Glomerular endothelial cell (primary cell): Measurements from ENCODE around the gene ADRM1. TPM values are rescaled to one million over a fixed set of nuclear protein-coding genes. Genes with fewer than 3 reads are reported as not detected.

Source experiments
- DNase-seq: peaks from one replicate; pipeline ENCODE4 v3.0.0-alpha.2; 2011; ENCODE audit warnings: low read depth, low spot score; ENCODE audit errors: extremely low read depth
- total RNA-seq: library from RNA; depleted of rRNA; stranded (reverse); fragments of >200 nt; gene quantifications from 2 replicates; pipeline ENCODE4 v1.2.3, GENCODE V29; 2015

ADRM1 gene
- total RNA-seq, 1 donor from 2014 or later = 227 TPM

DNA sequence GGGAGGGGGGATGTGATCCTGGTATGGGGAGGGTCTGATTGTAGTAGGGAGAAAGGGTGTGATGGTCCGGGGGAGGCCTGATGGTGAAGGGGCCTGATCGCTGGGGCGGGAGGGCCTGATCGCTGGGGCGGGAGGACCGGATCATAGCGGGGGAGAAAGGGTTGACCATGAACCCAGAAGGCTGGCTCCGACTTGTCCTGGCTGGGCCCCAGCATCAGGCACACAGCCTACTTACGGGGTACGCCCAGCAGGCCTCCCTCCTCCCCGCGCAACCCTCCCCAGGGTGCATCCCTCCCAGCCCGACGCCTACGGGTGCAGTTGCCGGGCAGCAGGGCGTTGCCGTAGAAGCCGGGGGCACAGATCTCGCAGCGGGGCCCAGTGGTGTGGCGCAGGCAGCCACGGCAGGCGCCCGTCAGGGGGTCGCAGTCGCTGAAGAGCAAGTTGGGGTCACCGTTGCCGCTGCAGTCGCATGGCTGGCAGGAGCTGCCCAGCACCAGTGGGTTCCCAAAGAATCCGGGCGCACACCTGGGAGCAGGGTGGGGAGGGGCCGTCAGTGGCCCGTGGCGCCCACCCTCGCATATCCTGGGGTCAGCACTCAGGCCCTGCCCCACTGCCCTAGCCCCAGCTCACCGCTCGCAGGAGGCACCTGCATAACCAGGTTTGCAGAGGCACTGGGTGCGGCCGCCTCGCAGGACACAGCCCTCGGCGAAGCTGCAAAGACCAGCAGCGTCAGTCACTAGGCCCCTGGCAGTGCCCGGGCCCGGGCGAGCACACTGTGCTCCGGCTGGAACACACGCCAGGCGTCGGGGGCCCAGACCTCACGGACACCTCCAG is 20.6 kb downstream of the ADRM1 start:
- no peak for DNase-seq

GRCh38 chr20:62323980-62324906 is 21.4 kb downstream of the ADRM1 start:
- DNase-seq = no peak

- no peak for DNase-seq
Observed at GRCh38 chr20:62325172-62325905, 22.5 kb downstream of the ADRM1 start.

- DNase-seq = no peak
Observed at GRCh38 chr20:62326559-62326958, 23.8 kb downstream of the ADRM1 start.

DNA sequence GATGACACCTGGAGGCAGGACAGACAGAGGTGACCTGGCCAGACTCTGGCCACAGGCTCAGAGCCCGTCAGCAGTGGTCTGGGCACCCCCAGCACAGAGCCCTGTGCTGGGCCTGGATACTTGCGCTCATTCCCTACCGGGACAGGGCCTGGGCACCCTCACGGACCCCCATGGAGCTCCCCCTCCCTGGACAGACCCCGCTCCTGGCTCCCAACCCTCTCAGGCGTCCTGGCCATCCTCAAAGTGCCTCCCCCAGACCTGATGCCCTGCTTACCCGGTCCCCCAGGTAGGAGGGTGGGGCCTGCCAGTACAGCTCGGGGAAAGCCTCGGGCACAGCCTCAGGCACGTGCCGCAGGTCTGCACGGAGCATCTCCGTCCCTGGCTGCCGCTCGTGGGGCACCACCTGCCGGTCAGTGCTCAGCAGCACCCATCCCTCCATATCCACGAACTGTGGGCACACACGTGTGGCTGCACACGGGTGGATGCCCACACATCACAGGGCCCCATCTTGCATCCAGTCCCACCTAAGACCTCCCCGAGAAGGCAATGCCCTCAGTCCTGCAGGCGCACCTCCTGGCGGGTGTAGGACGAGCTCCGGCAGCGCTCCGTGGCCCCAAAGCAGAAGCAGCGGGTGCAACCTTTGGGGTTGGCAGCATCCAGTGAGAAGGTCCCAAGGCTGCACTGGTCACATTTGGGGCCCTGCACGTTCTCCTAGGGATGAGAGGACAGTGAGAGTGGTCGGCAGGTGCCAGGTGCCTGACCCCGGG is 24.3 kb downstream of the ADRM1 start:
- no peak for DNase-seq

GRCh38 chr20:62327726-62328495 is 25.1 kb downstream of the ADRM1 start:
- no peak for DNase-seq

DNA sequence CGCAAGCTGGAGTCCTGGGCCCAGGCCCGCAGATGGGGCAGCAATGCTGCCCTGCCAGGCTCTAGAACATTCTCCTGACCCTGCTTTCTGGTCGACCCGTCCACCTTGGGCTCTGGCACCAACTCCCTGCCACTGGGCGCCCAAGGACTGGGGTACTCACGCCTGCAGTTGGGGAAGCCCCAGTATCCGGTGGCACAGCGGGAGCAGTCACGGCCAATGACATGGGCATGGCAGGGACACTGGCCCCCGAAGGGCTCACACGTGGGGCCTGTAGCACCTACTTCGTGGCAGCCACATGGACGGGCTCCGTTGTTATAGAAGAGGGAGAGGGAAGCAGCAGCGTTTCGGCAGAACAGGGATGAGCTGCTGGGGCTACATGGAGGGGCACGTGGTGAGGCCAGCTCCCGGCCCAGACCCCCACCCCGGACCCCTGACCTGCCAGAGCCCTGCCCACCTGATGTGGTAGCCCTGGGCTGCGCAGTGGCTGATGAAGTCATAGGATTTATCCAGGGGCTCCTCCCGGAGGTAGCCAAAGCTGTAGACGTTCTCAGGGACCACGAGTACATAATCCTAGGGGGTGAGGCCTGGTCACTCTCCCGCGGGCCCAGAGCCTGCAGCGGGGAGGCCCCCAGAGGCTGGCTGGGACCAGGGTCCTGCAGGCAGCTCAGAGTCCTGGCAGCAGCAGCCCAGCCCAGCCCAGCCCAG is 26.0 kb downstream of the ADRM1 start:
- no peak for DNase-seq

- DNase-seq = no peak
Observed at GRCh38 chr20:62329389-62330377, 26.9 kb downstream of the ADRM1 start.

DNA sequence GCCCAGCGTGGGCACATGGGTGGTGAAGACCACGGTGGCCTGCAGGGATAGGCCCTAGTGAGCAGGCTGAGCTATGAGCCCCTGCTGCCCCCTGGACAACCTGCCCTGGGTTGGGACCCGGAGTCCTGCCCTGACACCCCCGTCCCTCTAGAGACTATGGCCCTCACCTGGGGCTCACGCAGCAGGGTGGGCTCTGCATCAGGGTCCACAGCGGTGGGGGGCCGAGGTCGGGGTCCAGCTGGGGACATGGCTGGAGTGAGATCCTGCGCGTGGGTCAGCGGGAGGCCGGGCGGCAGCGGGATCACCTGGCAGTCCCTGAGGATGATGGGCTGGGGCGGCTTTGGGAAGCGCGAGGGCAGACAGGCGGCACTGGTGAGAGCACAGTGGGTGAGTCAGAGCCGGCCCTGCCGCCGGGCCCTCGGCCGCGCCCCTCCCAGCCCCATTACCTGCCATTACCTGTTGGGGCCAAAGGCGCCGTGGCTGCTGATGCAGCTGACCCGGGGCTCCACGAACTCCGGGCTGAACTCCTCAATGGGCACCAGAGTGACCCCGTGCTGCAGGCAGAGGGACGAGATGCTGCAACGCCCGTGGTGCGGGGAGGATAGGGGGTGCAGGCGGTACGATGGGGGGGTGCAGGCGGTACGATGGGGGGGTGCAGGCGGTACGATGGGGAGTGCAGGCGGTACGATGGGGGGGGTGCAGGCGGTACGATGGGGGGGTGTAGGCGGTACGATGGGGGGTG is 27.9 kb downstream of the ADRM1 start:
- DNase-seq = no peak

DNA sequence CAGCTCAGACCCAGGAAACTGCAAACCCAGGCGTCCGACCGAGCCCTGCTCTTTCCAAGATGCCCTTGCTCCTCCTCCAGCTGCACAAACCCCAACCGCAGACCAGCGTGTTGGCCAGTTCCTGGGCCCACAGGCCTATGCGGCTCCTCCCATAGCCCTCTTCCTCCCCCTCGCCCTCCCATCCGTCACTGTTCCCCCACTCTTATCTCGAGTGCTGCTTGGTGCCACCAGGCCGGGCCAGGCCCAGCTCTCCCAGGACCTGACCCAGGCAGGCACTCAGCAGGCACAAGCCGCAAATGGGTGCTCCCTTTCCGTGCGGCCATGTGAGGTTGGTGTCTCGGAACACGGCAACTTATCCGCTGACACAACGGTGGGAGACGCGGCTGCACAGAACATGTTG is 28.6 kb downstream of the ADRM1 start:
- no peak for DNase-seq

- no peak for DNase-seq
Observed at GRCh38 chr20:62332421-62332820, 29.6 kb downstream of the ADRM1 start.

DNA sequence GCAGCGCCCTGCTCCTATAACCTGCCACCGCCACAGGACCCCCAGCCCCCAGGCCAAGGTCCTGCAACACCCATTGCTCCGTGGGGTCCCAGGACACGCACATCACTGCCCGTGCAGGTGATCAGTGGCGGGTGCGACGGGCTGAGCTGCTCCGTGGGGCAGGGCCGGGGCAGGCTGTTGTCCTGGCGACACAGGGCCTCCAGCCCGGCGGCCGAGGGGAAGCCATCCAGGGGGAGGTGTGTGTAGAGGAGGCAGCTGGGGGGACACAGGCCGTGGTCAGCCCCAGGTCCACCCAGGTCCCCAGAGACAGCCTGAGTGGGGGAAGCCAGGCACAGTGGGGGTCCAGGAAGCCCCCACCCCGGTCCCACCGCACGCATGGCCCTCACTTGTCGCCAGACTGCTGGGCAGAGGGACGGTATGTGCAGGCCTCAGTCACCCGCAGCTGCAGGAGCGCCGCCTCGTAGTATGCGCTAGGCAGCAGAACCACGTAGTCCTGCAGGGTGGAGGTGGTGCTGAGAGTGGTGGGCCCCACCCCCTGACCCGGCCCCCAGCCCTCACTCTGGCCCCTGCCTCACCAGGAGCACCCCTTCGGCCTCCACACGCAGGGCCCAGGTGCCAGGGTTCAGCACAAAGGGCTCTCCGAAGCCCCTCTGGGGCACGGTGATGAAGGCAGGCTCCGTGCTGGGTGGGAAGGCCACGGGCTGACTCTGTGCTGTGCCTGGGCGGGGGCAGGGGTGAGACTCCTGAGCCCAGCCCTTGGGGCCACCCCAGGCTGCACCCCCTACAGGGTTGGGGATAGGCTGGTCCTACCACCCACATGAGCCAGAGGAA is 30.4 kb downstream of the ADRM1 start:
- no peak for DNase-seq

- DNase-seq = no peak
Observed at GRCh38 chr20:62333820-62334595, 31.2 kb downstream of the ADRM1 start.

DNA sequence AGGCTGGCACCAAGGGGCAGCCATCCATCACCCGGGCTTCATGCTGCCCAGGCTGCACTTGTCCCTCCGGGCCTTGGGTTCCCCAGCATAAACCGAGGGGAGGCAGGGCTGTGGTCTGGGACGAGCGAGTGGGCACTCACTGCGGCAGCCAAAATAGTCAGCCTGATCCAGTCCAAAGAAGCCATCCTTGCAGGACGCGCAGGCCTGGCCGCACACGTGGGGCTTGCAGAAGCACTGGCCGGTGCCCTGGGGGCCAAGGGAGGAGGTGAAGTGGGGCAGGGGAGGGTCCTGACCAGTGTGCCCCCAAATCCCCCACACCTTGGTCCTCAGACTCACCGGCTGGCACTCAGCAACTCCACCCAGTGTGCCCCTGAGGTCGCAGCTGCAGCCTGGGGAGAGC is 32.1 kb downstream of the ADRM1 start:
- no peak for DNase-seq

GRCh38 chr20:62335532-62335931 is 32.7 kb downstream of the ADRM1 start:
- no peak for DNase-seq
